ENCODE results near the gene ACER3. TPM values are rescaled to one million over a fixed set of nuclear protein-coding genes. Genes with fewer than 3 reads are reported as not detected.

Gene ACER3
- total RNA-seq, 1 donor, result 18.6 TPM

- DNase-seq (ENCODE audit: low read depth), result no peak
- TF ChIP-seq CTCF (IDR thresholded peaks at IDR 0.05; ENCODE audit: insufficient read depth, low read depth, low read length), result no peak
- H3K4me3 ChIP-seq (ENCODE audit: low read depth, low read length), result no peak overlapping the region
These were observed 165.5 kb downstream of the ACER3 start for GRCh38 chr11:77026221-77026620.

- no peak for TF ChIP-seq CTCF (IDR thresholded peaks at IDR 0.05; ENCODE audit: insufficient read depth, low read depth, low read length)
- H3K4me3 ChIP-seq (ENCODE audit: low read depth, low read length), result no peak overlapping the region
- DNase-seq (ENCODE audit: low read depth), result no peak
These were observed 166.0 kb downstream of the ACER3 start for GRCh38 chr11:77026743-77027142.

GRCh38 chr11:77027275-77027674 is 166.6 kb downstream of the ACER3 start:
- no peak overlapping the region for H3K4me3 ChIP-seq (ENCODE audit: low read depth, low read length)
- DNase-seq (ENCODE audit: low read depth), result no peak
- no peak for TF ChIP-seq CTCF (IDR thresholded peaks at IDR 0.05; ENCODE audit: insufficient read depth, low read depth, low read length)

- TF ChIP-seq CTCF (IDR thresholded peaks at IDR 0.05; ENCODE audit: insufficient read depth, low read depth, low read length), result no peak
- DNase-seq (ENCODE audit: low read depth), result no peak
These were observed 169.1 kb downstream of the ACER3 start for GRCh38 chr11:77029829-77030228.

GRCh38 chr11:77030834-77031414 is 170.2 kb downstream of the ACER3 start:
- TF ChIP-seq CTCF (IDR thresholded peaks at IDR 0.05; ENCODE audit: insufficient read depth, low read depth, low read length), result no peak
- no peak overlapping the region for H3K4me3 ChIP-seq (ENCODE audit: low read depth, low read length)

More at GRCh38 chr11:77029829-77030228, 169.1 kb downstream of the ACER3 start:
- H3K4me3 ChIP-seq (ENCODE audit: low read depth, low read length), result no peak overlapping the region

GRCh38 chr11:77031599-77031998 is 170.9 kb downstream of the ACER3 start:
- TF ChIP-seq CTCF (IDR thresholded peaks at IDR 0.05; ENCODE audit: insufficient read depth, low read depth, low read length), result no peak
- no peak for DNase-seq (ENCODE audit: low read depth)
- no peak overlapping the region for H3K4me3 ChIP-seq (ENCODE audit: low read depth, low read length)

More at GRCh38 chr11:77030834-77031414, 170.2 kb downstream of the ACER3 start:
- no peak for DNase-seq (ENCODE audit: low read depth)

- no peak overlapping the region for H3K4me3 ChIP-seq (ENCODE audit: low read depth, low read length)
- no peak for DNase-seq (ENCODE audit: low read depth)
- no peak for TF ChIP-seq CTCF (IDR thresholded peaks at IDR 0.05; ENCODE audit: insufficient read depth, low read depth, low read length)
These were observed 174.3 kb downstream of the ACER3 start for GRCh38 chr11:77035039-77035438.
